K562 (cell line): ENCODE data around the gene SARS2. TPM values are rescaled to one million over a fixed set of nuclear protein-coding genes. Genes with fewer than 3 reads are reported as not detected.

Source experiments
- CREB3L1 ChIP-seq: fragments of 450-650 bp; IDR thresholded peaks from 2 replicates; pipeline ENCODE4 v1.6.1; 2014; ENCODE audit warnings: low read depth, mild to moderate bottlenecking, moderate library complexity, borderline replicate concordance
- E2F8 ChIP-seq: fragments of 450-650 bp; IDR thresholded peaks from 2 replicates; pipeline ENCODE4 v1.7.1; 2018; ENCODE audit warnings: mild to moderate bottlenecking, low read depth; ENCODE audit not compliant: partially characterized antibody
- HEY1 ChIP-seq: fragments of 250-450 bp; sonication (Bioruptor Pico); IDR thresholded peaks from 2 replicates; pipeline ENCODE4 v1.5.0; 2020; ENCODE audit warnings: mild to moderate bottlenecking, moderate library complexity, borderline replicate concordance
- HMGXB4 ChIP-seq: sonication (generic); formaldehyde crosslinking; IDR thresholded peaks from 2 replicates; pipeline ENCODE4 v1.8.1; 2023; ENCODE audit warnings: mild to moderate bottlenecking, missing genetic modification reagents
- NFRKB ChIP-seq: fragments of 450-650 bp; IDR thresholded peaks from 2 replicates; pipeline ENCODE4 v1.6.1; 2016; ENCODE audit warnings: low read depth
- PATZ1 ChIP-seq: fragments of 250-450 bp; sonication (Bioruptor Pico); IDR thresholded peaks from 2 replicates; pipeline ENCODE4 v1.5.0; 2020; ENCODE audit warnings: mild to moderate bottlenecking, borderline replicate concordance
- TBP ChIP-seq: optimal IDR thresholded peaks from 2 replicates; pipeline ENCODE3; 2011; ENCODE audit warnings: low read depth, low read length, improper control_type of control experiment
- TFAM ChIP-seq: fragments of 250-450 bp; sonication (Bioruptor Pico); conservative IDR thresholded peaks from 2 replicates; pipeline ENCODE4 v1.5.0; 2021; ENCODE audit warnings: mild to moderate bottlenecking, moderate library complexity
- USF1 ChIP-seq: sonication (generic); formaldehyde crosslinking; IDR thresholded peaks from 2 replicates; pipeline ENCODE4 v1.9.0; 2022; ENCODE audit warnings: mild to moderate bottlenecking, missing genetic modification reagents
- ZBTB12 ChIP-seq: fragments of 250-450 bp; sonication (Bioruptor Pico); IDR thresholded peaks from 2 replicates; pipeline ENCODE4 v1.4.0; 2020
- ZNF3 ChIP-seq: fragments of 250-450 bp; sonication (Bioruptor Pico); IDR thresholded peaks from 2 replicates; pipeline ENCODE4 v1.5.0; 2021; ENCODE audit warnings: mild to moderate bottlenecking, moderate library complexity
- ZNF436 ChIP-seq: fragments of 250-450, 450-650 bp; sonication (Bioruptor Pico); formaldehyde crosslinking; IDR thresholded peaks from 2 replicates; pipeline ENCODE4 v1.7.0; 2020; ENCODE audit warnings: mild to moderate bottlenecking
- ZNF445 ChIP-seq: fragments of 250-450 bp; sonication (Bioruptor Pico); IDR thresholded peaks from 2 replicates; pipeline ENCODE4 v1.4.0; 2020; ENCODE audit warnings: low read depth, mild to moderate bottlenecking, moderate library complexity
- polyA plus RNA-seq, 8 experiments: library from polyadenylated mRNA; depleted of rRNA in 4 of 8; stranded (reverse) in 5 of 8; unstranded in 3 of 8; fragments of >200 nt; fragmentation: Nextera tagmentation in 2 of 8; fragmentation: Illumina TruSeq in 1 of 8; extraction: Ambion mirVana in 2 of 8; extraction: Trizol in 1 of 8; gene quantifications; 2 replicates each; pipeline versions ENCODE4 v1.2.1 to v1.2.3, GENCODE V29; 2011 to 2014; ENCODE audit warnings: inconsistent platforms in 1 of 8, missing spikeins in 1 of 8
- total RNA-seq, 7 experiments: library from RNA; depleted of rRNA in 6 of 7; stranded (reverse); fragments of >200 nt in 6 of 7; fragmentation: Illumina TruSeq in 2 of 7; extraction: Trizol in 2 of 7; gene quantifications; 2 replicates each; pipeline versions ENCODE4 v1.2.1 to v1.2.3, GENCODE V29; 2011 to 2021; ENCODE audit warnings: low replicate concordance in 1 of 7

Gene SARS2
- total and polyA plus RNA-seq, 9 of the 15 experiments (the other 6 are each of a cell fraction or from before 2014, with no cell fraction given), result 3.1 to 59.1 (median 31.7) TPM

GRCh38 chr19:38975214-38975860 lies 44.8 kb upstream of the SARS2 start, which contains the start of gene FBXO17 (continued):
- TF ChIP-seq E2F8 (peak; percentile 77), USF1 (CRISPR knock-in tag) (peak; percentile 63), CREB3L1 (0 out of 2 replicates have a peak, but pooled peaks have one; percentile 35), HEY1 (CRISPR knock-in tag) (no peak), TFAM (no peak), ZNF445 (no peak), ZBTB12 (CRISPR knock-in tag) (no peak), NFRKB (no peak), PATZ1 (CRISPR knock-in tag) (no peak), TBP (peak; percentile 13), ZNF436 (CRISPR knock-in tag) (peak; percentile 39; the same call in 1 of the 2 replicates), ZNF3 (CRISPR knock-in tag) (no peak), HMGXB4 (CRISPR knock-in tag) (no peak)
